ENCODE measurements around the gene FAM222A.

FAM222A gene

GRCh38 chr12:109681986-109682707 lies 31.5 kb upstream of the FAM222A start:
- TF ChIP-seq, protein P1, sequence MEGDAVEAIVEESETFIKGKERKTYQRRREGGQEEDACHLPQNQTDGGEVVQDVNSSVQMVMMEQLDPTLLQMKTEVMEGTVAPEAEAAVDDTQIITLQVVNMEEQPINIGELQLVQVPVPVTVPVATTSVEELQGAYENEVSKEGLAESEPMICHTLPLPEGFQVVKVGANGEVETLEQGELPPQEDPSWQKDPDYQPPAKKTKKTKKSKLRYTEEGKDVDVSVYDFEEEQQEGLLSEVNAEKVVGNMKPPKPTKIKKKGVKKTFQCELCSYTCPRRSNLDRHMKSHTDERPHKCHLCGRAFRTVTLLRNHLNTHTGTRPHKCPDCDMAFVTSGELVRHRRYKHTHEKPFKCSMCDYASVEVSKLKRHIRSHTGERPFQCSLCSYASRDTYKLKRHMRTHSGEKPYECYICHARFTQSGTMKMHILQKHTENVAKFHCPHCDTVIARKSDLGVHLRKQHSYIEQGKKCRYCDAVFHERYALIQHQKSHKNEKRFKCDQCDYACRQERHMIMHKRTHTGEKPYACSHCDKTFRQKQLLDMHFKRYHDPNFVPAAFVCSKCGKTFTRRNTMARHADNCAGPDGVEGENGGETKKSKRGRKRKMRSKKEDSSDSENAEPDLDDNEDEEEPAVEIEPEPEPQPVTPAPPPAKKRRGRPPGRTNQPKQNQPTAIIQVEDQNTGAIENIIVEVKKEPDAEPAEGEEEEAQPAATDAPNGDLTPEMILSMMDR (IDR thresholded peaks at IDR 0.05; ENCODE audit: low read depth, low read length, missing control alignments) = no peak
- DNase-seq (ENCODE audit: low read depth) = no peak
- in situ Hi-C loops (cut with HindIII; ENCODE audit: low sequenced_read_pairs) = no loop called here
- no peak overlapping the region for H3K4me3 ChIP-seq (ENCODE audit: low read depth, low read length)

DNA sequence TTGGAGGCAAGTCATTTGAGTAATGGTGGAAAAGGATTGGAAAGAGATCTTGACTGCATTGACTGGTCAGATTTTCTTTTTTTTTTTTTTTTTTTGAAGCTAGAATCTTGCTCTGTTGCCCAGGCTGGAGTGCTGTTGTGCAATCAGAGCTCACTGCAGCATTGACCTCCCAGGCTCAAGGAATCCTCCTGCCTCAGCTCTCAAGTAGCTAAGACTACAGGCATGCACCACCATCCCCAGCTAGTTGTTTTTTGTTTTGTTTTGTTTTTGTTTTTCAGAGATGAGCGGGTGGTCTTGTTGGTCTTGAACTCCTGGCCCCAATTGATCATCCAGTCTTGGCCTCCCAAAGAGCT lies 30.9 kb upstream of the FAM222A start:
- TF ChIP-seq, protein P1 (IDR thresholded peaks at IDR 0.05; ENCODE audit: low read depth, low read length, missing control alignments) = no peak
- in situ Hi-C loops (cut with HindIII; ENCODE audit: low sequenced_read_pairs) = no loop called here

DNA sequence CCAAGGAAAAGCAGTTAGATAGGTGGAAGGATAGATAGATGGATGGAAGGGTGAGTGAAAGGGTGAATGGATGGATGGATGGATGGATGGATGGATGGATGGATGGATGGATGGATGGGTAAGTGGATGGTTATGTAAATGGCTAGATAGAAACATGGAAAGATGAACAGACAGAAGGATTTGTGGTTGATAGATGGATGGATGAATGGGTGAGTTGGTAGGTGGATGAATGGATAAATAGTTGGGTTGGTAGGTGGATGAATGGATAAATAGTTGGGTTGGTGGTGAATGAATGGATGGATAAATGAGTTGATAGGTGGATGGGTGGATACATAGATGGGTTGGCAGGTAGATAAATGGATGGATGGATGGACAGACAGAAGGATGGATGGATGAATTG lies 30.3 kb upstream of the FAM222A start:
- no peak overlapping the region for H3K4me3 ChIP-seq (ENCODE audit: low read depth, low read length)

More for the DNA sequence above, 30.9 kb upstream of the FAM222A start:
- DNase-seq (ENCODE audit: low read depth) = no peak
- no peak overlapping the region for H3K4me3 ChIP-seq (ENCODE audit: low read depth, low read length)

GRCh38 chr12:109685574-109686447 lies 27.8 kb upstream of the FAM222A start:
- no peak for DNase-seq (ENCODE audit: low read depth)
- no peak overlapping the region for H3K4me3 ChIP-seq (ENCODE audit: low read depth, low read length)
- TF ChIP-seq, protein P1 (IDR thresholded peaks at IDR 0.05; ENCODE audit: low read depth, low read length, missing control alignments) = no peak
- in situ Hi-C loops (cut with HindIII; ENCODE audit: low sequenced_read_pairs) = no loop called here

More for the DNA sequence above, 30.3 kb upstream of the FAM222A start:
- in situ Hi-C loops (cut with HindIII; ENCODE audit: low sequenced_read_pairs) = no loop called here
- DNase-seq (ENCODE audit: low read depth) = no peak
- TF ChIP-seq, protein P1 (IDR thresholded peaks at IDR 0.05; ENCODE audit: low read depth, low read length, missing control alignments) = no peak

DNA sequence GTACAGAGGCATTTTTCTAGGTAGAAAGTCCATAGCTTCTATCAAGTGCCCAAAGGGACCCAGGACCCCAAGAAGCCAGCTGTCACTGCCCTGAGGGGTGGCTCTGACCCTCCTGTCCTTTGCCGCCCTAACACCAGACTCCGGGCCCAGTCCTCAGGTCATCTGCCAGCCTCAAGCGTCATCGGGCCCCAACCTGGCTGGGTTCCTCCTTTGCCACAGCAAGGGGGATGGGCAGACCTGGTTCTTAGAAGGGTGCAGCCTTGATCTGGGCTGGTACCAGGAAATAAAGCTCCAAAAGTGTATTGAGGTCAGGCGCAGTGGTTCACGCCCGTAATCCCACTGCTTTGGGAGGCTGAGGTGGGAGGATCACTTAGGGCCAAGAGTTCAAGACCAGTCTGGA lies 27.1 kb upstream of the FAM222A start:
- TF ChIP-seq, protein P1 (IDR thresholded peaks at IDR 0.05; ENCODE audit: low read depth, low read length, missing control alignments) = no peak
- H3K4me3 ChIP-seq (ENCODE audit: low read depth, low read length) = no peak overlapping the region
- no peak for DNase-seq (ENCODE audit: low read depth)
- in situ Hi-C loops (cut with HindIII; ENCODE audit: low sequenced_read_pairs) = no loop called here

- DNase-seq (ENCODE audit: low read depth) = no peak
- no peak overlapping the region for H3K4me3 ChIP-seq (ENCODE audit: low read depth, low read length)
- TF ChIP-seq, protein P1 (IDR thresholded peaks at IDR 0.05; ENCODE audit: low read depth, low read length, missing control alignments) = no peak
- in situ Hi-C loops (cut with HindIII; ENCODE audit: low sequenced_read_pairs) = no loop called here
Measured at GRCh38 chr12:109687250-109687649, 26.4 kb upstream of the FAM222A start.
